Stomach smooth muscle (tissue), 2 donors: ENCODE results near the gene KAZN.

ENCODE experiments used
- H3K27ac ChIP-seq: one replicate; pipeline ENCODE4 v1.7.0; 2013; ENCODE audit warnings: mild to moderate bottlenecking, low read length, inconsistent platforms
- H3K27me3 ChIP-seq, 2 donors: one replicate each; pipeline ENCODE4 v1.7.0; 2013; ENCODE audit warnings: low read length in 2 of 2; ENCODE audit not compliant: insufficient read depth in 2 of 2, control insufficient read depth in 1 of 2
- H3K36me3 ChIP-seq, 2 donors: one replicate each; pipeline ENCODE4 v1.7.0; 2013; ENCODE audit warnings: low read length in 2 of 2; ENCODE audit not compliant: control insufficient read depth in 2 of 2, insufficient read depth in 2 of 2
- H3K4me1 ChIP-seq: one replicate; pipeline ENCODE4 v1.7.0; 2013; ENCODE audit warnings: low read length; ENCODE audit not compliant: control insufficient read depth, insufficient read depth
- H3K4me3 ChIP-seq, 2 donors: one replicate each; pipeline ENCODE4 v1.7.0; 2013; ENCODE audit warnings: low read length in 2 of 2
- H3K9ac ChIP-seq, 2 donors: one replicate each; pipeline ENCODE4 v1.7.0; 2013; ENCODE audit warnings: low read length in 2 of 2, mild to moderate bottlenecking in 1 of 2
- H3K9me3 ChIP-seq, 2 donors: one replicate each; pipeline ENCODE4 v1.7.0; 2013; ENCODE audit warnings: low read length in 2 of 2; ENCODE audit not compliant: control insufficient read depth in 2 of 2
- donor health status: healthy.
- donor health status: Pancreatic carcinoma.

KAZN gene

GRCh38 chr1:14910984-14911721 is 312.7 kb downstream of the KAZN start:
- Histone ChIP-seq H3K4me1 (peaks cover 5% of the 10 kb centered on the region), H3K27ac (no peak overlapping the region), H3K27me3 (no peaks in the 10 kb centered on the region), H3K4me3 (no peak overlapping the region), H3K9me3 (no peaks in the 10 kb centered on the region), H3K36me3 (no peaks in the 10 kb centered on the region), H3K9ac (no peak overlapping the region)

- H3K27me3 ChIP-seq = no peaks in the 10 kb centered on the region
- no peak overlapping the region for H3K4me3 ChIP-seq
- no peaks in the 10 kb centered on the region for H3K9me3 ChIP-seq
- peaks cover 5% of the 10 kb centered on the region for H3K4me1 ChIP-seq
- H3K36me3 ChIP-seq = no peaks in the 10 kb centered on the region
- H3K9ac ChIP-seq = no peak overlapping the region
- no peak overlapping the region for H3K27ac ChIP-seq
Measured at GRCh38 chr1:14912839-14913481, 314.5 kb downstream of the KAZN start.

GRCh38 chr1:14913482-14914177 is 315.1 kb downstream of the KAZN start:
- H3K9me3 ChIP-seq = no peaks in the 10 kb centered on the region
- H3K4me3 ChIP-seq = no peak overlapping the region
- H3K36me3 ChIP-seq = no peaks in the 10 kb centered on the region
- no peak overlapping the region for H3K9ac ChIP-seq
- H3K27me3 ChIP-seq = no peaks in the 10 kb centered on the region
- H3K27ac ChIP-seq = no peak overlapping the region
- peaks cover 5% of the 10 kb centered on the region for H3K4me1 ChIP-seq

GRCh38 chr1:14914351-14914988 is 316.0 kb downstream of the KAZN start:
- H3K4me3 ChIP-seq = no peak overlapping the region
- H3K36me3 ChIP-seq = no peaks in the 10 kb centered on the region
- no peak overlapping the region for H3K27ac ChIP-seq
- no peak overlapping the region for H3K9ac ChIP-seq
- H3K9me3 ChIP-seq = no peaks in the 10 kb centered on the region
- H3K27me3 ChIP-seq = no peaks in the 10 kb centered on the region
- peaks cover 5% of the 10 kb centered on the region for H3K4me1 ChIP-seq

GRCh38 chr1:14915356-14916054 is 317.0 kb downstream of the KAZN start:
- Histone ChIP-seq H3K4me3 (no peak overlapping the region), H3K9me3 (no peaks in the 10 kb centered on the region), H3K4me1 (peaks cover under 1% of the 10 kb centered on the region), H3K9ac (no peak overlapping the region), H3K27me3 (no peaks in the 10 kb centered on the region), H3K36me3 (no peaks in the 10 kb centered on the region), H3K27ac (no peak overlapping the region)

GRCh38 chr1:14919289-14919688 is 320.8 kb downstream of the KAZN start:
- H3K4me1 ChIP-seq = peaks cover 3% of the 10 kb centered on the region
- no peak overlapping the region for H3K27ac ChIP-seq
- no peak overlapping the region for H3K9ac ChIP-seq
- H3K36me3 ChIP-seq = no peaks in the 10 kb centered on the region
- no peaks in the 10 kb centered on the region for H3K9me3 ChIP-seq
- no peak overlapping the region for H3K4me3 ChIP-seq
- no peaks in the 10 kb centered on the region for H3K27me3 ChIP-seq

GRCh38 chr1:14919751-14920150 is 321.3 kb downstream of the KAZN start:
- Histone ChIP-seq H3K4me3 (no peak overlapping the region), H3K27ac (no peak overlapping the region), H3K9ac (no peak overlapping the region), H3K27me3 (no peaks in the 10 kb centered on the region), H3K36me3 (no peaks in the 10 kb centered on the region), H3K9me3 (no peaks in the 10 kb centered on the region), H3K4me1 (peaks cover 3% of the 10 kb centered on the region)

GRCh38 chr1:14921057-14921456 is 322.6 kb downstream of the KAZN start:
- no peaks in the 10 kb centered on the region for H3K27me3 ChIP-seq
- H3K4me1 ChIP-seq = peaks cover 13% of the 10 kb centered on the region
- no peaks in the 10 kb centered on the region for H3K9me3 ChIP-seq
- H3K9ac ChIP-seq = no peak overlapping the region
- H3K36me3 ChIP-seq = no peaks in the 10 kb centered on the region
- H3K4me3 ChIP-seq = no peak overlapping the region
- H3K27ac ChIP-seq = no peak overlapping the region

GRCh38 chr1:14922942-14923726 is 324.6 kb downstream of the KAZN start:
- Histone ChIP-seq H3K4me3 (peak overlapping the region in 1 of 2 donors; percentile 75), H3K9ac (no peak overlapping the region), H3K27me3 (peaks cover 0 to 3% of the 10 kb centered on the region in 2 donors), H3K4me1 (peaks cover 13% of the 10 kb centered on the region), H3K9me3 (no peaks in the 10 kb centered on the region), H3K36me3 (no peaks in the 10 kb centered on the region), H3K27ac (peak overlapping the region; percentile 18)
